NCI-H524 treated with DMSO at 0.1 percent for 48 hours (cell line): ENCODE data around the gene POLE4.

Source experiments
- DNase-seq: peaks from one replicate; lab custom pipeline; 2025; lab: John Stamatoyannopoulos, UW

Gene POLE4

DNA sequence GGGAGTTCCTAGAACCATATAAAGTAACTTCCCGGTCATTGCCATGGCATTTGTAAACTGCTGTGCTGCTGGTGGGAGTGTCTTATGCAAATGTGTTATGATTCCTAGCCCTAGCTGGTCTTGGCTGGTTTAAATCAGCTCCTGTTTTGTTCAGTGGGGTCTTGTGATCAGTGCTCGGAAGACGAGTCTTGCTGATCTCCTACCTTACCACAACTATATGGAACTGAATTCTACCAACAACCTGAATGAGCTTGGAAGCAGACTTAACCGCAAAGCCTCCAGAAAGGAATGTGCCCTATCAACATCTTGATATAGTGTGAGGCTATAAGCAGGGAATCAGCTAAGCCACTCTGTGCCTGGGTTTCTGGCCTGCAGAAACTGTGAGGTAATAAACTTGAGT lies 33.5 kb downstream of the POLE4 start:
- DNase-seq = no peak

DNA sequence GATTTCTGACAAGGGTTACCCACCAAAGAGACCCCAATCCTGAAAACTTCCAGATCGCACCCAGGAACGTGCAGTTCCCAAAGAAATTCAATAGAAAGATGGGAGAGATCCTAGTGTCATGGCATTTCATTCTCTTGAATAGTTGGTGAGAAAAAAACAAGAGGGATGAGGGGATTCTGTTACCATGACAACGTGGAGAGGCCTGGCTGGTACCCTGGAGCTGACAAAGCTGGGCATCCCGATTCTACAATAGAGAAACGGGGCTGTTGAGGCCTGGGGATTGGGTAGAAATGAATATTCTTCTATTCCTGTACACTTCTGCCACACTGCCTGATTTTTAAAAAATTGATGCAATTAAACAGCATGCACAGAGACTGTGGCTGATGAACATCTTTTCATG lies 41.0 kb downstream of the POLE4 start:
- DNase-seq = no peak

DNA sequence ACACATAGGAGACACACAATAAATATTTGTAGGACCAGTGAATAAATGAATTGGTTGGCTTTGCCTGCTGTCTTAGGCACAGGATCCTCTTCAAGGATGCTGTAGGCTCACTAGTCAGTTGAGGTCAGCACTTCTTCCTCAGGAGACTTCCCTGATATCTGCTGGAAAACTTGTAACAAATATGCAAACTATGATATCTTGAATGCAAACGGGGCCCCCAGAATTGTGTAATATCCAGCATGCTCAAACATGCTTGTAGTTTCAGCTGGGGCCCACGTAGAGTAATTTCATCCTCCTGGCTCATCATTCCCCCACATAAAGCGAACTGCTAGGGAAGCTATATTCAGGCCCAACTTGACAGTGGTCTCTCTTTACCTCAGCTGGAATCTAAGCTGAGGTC lies 43.6 kb downstream of the POLE4 start:
- DNase-seq = no peak

DNA sequence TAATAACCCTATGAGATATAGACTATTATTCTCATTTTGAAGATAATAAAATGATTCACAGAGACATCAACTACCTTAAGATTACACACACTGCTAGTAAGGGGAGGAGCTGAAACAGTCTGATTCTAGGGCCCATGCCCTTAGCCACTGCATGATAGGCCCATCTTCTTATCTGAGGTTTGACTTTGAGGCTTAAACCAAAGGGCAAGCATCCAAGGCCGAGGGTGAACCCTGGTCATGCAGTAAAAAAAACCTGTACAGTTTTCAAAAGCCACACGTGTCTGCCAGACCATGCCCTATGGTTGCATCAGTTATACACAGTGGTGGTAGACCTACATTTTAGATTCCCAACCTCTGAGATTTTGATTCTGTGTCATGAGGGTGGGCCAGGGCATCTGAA lies 44.8 kb downstream of the POLE4 start:
- DNase-seq = no peak

DNA sequence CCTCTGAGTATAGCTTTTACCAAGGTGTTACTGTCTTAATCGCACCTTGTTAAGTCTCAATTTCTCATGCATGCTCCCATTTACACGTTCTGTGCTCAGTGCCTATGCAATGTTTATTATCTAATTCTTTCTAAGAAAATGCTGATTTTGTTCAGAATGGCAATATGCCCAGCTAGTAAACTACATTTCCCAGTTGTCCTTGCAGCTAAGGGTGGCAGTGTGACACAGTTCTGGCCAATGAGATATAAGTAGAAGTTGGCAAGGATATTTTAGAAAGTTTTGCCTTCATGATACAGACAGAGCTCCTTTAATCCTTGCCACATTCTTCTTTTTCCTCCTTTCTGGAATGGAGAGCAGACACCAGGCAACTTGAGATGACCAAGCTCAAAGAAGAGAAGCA lies 45.3 kb downstream of the POLE4 start:
- DNase-seq = no peak

DNA sequence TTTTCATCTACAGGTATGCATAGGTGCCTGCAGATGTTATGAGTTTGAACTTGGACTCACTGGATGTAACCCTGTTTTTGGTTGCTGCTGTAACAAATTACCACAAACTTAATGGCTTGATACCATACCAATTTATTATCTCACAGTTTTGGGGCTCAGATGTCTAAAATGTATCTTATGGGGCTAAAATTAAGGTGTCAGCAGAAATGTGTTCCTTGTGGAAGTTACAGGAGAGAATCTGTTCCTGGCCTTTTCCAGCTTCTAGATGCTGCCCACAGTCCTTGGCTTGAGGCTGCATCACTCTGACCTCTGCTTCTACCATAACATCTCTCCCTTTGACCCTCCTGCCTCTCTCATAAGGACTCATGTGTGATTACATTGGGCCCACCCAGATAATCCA lies 47.6 kb downstream of the POLE4 start:
- DNase-seq = no peak

DNA sequence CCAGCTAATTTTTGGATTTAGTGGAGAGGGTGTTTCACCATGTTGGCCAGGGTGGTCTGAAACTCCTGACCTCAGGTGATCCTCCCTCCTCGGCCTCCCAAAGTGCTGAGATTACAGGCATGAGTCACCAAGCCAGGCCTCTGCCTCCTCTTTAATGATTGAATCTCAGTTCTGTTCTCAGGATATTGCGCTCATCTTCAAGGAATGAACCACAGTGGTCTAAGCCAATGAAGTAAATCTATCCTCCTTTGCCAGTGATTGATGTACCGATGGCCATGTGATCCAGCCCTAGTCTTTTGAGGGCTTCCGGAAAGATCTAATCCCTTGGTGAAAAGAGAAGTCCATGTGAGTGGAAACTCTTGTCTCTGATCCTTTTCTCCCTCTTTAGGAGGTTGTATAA lies 48.6 kb downstream of the POLE4 start:
- DNase-seq = no peak

DNA sequence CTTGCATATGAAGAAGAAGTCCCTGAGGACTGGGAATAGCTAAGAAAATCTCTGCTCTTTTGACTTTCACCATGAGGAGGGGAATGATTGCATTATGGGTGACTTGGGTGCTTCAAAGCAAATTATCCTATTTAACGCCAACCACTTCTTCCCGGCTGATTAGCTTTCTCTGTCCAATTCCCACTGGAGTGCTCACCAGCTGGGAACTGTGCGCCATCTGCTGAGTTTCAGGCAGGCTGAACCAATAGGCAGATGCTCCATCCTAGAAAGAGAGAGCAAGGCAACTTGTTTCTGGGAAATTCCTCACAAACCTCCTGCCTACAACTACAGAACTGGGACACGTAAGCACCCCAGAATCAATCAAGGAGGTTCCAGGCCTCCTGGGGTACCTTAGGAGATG lies 49.4 kb downstream of the POLE4 start:
- DNase-seq = peak; percentile 88

DNA sequence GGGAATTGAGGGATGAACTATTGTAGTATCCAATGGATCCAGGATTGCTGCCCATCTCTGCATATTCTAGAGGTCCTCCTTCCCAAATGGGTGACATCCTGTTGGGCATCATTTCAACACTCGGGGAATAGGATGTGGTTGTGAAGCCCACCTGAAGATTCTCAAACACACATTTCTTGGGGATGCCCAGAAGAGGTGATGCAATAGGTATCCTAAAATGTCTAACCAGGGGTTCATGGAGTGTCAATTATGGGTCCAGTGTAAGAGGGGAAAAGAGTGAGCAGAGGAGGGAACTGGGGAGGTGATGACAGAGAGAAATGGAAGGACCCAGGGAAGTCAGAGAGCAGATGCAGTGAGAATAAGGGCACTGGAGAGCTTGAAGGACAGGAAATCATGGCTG lies 52.1 kb downstream of the POLE4 start:
- DNase-seq = no peak

DNA sequence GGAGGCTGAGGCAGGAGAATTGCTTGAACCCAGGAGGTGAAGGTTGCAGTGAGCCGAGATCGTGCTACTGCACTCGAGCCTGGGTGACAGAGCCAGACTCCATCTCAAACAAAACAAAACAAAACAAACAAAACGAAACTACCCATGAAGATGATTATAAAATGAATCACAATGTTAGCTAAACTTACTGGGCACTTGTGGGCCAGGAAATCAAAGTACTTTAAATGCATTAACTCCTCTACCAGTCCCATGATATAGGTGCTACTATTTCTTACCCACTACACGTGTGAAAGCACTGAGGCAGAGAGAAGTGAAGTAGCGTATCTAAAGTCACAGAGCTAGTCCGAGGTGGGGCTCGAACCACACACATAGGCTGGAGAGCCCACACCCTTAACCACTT lies 53.6 kb downstream of the POLE4 start:
- DNase-seq = no peak

DNA sequence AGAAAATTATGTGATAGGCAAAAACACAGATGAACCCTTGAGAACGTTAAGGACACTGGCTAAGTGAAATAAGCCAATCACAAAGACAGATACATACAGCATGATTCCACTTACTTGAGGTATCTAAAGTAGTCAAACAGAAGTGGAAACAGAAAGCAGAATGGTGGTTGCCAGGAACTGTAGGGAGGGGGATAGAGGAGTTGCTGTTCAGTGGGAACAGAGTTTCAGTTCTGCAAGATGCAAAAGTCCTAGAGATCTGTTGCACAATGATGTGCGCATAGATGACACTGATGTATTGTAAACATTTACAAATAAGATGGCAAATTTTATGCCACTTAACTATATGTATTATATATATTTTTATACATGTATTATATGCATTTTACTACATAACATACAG lies 59.7 kb downstream of the POLE4 start:
- DNase-seq = no peak
